K562 (cell line): Measurements from ENCODE around the gene OR52E5.

Source experiments
- ELF4 ChIP-seq: fragments of 450-650 bp; formaldehyde crosslinking; IDR thresholded peaks from 2 replicates; pipeline ENCODE4 v1.4.0; 2022; ENCODE audit warnings: missing genetic modification characterization
- EP300 ChIP-seq: IDR thresholded peaks from 2 replicates; pipeline ENCODE4 v1.6.1; 2012; ENCODE audit warnings: low read length, improper control_type of control experiment
- SP1 ChIP-seq: sonication (generic); formaldehyde crosslinking; IDR thresholded peaks from 2 replicates; pipeline ENCODE4 v1.8.1; 2022; ENCODE audit warnings: mild to moderate bottlenecking, missing genetic modification reagents
- TF ChIP-seq, protein P1 (sequence below), 2 experiments: fragments of 450-650 bp; conservative IDR thresholded peaks; 2 replicates each; pipeline ENCODE4 v1.6.1; 2017; ENCODE audit warnings: mild to moderate bottlenecking in 2 of 2, moderate library complexity in 2 of 2

GRCh38 chr11:5928811-5929210 is 35.8 kb downstream of the OR52E5 start:
- no peak for TF ChIP-seq EP300
- TF ChIP-seq SP1 (CRISPR knock-in tag), result no peak
- no peak for TF ChIP-seq ELF4 (CRISPR knock-in tag)
- TF ChIP-seq, protein P1, sequence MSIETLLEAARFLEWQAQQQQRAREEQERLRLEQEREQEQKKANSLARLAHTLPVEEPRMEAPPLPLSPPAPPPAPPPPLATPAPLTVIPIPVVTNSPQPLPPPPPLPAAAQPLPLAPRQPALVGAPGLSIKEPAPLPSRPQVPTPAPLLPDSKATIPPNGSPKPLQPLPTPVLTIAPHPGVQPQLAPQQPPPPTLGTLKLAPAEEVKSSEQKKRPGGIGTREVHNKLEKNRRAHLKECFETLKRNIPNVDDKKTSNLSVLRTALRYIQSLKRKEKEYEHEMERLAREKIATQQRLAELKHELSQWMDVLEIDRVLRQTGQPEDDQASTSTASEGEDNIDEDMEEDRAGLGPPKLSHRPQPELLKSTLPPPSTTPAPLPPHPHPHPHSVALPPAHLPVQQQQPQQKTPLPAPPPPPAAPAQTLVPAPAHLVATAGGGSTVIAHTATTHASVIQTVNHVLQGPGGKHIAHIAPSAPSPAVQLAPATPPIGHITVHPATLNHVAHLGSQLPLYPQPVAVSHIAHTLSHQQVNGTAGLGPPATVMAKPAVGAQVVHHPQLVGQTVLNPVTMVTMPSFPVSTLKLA (conservative IDR thresholded peaks at IDR 0.05), result no peak
